ENCODE data around the gene SLC16A10.

DNA sequence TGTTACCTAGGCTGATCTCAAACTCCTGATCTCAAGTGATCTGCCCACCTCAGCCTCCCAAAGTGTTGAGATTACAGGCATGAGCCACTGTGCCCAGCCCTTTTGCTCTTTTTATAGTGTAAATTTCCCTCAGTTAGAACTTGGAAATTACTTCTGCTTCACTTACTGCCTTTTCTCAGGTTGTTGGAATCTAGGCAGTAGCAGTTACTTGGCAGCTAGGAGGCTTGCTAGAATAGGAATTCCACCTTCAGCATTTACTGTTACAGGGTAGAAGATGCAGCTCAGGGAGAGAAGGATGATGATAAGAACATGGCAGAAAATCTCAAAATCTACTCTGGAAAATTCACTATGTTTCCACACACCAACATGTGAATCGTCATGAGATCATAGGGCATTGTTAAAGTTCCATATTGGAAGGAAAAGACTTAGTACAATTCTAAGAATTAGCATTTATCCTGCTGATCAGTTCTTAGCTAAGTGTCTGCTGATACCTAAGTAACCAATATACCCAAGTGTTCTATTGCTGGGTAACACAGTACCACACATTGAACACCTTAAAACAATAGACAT lies 182.2 kb downstream of the SLC16A10 start:
- TF ChIP-seq, protein P1, sequence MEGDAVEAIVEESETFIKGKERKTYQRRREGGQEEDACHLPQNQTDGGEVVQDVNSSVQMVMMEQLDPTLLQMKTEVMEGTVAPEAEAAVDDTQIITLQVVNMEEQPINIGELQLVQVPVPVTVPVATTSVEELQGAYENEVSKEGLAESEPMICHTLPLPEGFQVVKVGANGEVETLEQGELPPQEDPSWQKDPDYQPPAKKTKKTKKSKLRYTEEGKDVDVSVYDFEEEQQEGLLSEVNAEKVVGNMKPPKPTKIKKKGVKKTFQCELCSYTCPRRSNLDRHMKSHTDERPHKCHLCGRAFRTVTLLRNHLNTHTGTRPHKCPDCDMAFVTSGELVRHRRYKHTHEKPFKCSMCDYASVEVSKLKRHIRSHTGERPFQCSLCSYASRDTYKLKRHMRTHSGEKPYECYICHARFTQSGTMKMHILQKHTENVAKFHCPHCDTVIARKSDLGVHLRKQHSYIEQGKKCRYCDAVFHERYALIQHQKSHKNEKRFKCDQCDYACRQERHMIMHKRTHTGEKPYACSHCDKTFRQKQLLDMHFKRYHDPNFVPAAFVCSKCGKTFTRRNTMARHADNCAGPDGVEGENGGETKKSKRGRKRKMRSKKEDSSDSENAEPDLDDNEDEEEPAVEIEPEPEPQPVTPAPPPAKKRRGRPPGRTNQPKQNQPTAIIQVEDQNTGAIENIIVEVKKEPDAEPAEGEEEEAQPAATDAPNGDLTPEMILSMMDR (IDR thresholded peaks at IDR 0.05), result no peak
- TF ChIP-seq POLR2A (IDR thresholded peaks at IDR 0.05), result no peak
